Activated CD8-positive, alpha-beta memory T cell treated with anti-CD3 and anti-CD28 coated beads, Interleukin-2, amount 50 U/mL, for 24 hours (primary cell): ENCODE measurements around the gene DKK2.

Experiments used
- DNase-seq: peaks from one replicate; pipeline ENCODE4 v3.0.0-alpha.2; 2020; ENCODE audit errors: extremely low read depth

The DKK2 gene, protein sequence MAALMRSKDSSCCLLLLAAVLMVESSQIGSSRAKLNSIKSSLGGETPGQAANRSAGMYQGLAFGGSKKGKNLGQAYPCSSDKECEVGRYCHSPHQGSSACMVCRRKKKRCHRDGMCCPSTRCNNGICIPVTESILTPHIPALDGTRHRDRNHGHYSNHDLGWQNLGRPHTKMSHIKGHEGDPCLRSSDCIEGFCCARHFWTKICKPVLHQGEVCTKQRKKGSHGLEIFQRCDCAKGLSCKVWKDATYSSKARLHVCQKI

DNA sequence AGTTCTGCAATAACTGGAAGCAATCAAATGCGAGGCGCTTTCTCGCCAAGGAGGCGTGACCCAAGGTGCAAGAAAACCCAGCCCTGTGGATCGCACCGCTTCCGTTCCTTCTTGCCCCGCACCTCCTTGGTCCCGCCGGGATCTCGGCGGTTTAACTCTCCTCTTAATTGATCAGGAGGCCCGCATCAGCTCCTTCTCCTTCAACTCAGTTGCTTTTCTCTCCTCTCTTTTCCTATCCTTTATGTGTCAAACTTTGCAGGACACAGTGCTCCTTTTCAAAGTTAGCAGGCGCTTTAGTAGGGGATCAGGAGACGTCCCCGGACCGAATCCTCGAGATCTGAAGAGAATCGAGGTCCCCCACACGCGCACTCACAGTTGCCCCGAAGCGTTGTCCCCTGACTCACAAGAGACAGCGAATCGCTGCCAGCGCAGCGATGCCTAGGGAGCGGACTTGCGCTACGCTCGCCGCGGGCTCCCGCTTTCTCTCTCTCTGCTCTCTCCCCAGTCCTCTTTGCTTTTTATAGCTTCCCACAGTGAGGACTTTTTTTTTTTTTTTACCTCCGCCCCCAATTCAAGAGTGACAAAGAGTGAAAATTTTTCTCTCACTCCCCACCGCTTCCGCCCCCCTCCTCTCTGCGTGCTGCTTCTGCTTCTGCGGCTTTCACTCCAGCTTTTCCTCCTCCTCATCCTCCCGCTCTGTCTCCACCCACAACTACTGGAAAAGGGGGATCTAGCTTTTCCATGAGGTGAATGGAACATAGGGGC is at the start of gene DKK2:
TSS of gene DKK2 (minus strand) at position 495 of the 765 bp plus-strand sequence. CDS start 722 bp downstream, outside the sequence.
- DNase-seq, result no peak

DNA sequence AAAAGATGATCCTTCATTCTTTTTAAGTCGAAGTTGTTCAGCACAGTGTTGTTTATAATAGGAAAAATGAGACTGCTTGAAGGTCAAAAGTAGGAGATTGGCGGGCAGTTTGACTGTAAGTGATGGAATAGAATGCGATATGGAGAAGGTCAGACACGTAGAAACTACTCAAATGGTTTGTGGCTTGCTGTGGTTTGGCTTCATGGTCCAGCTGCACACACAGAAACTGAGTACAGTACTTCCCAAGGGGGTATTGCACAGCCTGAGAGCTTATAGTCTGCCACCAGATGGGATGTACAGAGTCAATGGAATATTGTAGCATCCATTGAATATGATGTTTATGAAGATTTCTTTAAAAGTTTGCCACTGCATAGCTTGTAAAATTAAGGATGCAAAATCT is 41.1 kb upstream of the DKK2 start:
- no peak for DNase-seq

DNA sequence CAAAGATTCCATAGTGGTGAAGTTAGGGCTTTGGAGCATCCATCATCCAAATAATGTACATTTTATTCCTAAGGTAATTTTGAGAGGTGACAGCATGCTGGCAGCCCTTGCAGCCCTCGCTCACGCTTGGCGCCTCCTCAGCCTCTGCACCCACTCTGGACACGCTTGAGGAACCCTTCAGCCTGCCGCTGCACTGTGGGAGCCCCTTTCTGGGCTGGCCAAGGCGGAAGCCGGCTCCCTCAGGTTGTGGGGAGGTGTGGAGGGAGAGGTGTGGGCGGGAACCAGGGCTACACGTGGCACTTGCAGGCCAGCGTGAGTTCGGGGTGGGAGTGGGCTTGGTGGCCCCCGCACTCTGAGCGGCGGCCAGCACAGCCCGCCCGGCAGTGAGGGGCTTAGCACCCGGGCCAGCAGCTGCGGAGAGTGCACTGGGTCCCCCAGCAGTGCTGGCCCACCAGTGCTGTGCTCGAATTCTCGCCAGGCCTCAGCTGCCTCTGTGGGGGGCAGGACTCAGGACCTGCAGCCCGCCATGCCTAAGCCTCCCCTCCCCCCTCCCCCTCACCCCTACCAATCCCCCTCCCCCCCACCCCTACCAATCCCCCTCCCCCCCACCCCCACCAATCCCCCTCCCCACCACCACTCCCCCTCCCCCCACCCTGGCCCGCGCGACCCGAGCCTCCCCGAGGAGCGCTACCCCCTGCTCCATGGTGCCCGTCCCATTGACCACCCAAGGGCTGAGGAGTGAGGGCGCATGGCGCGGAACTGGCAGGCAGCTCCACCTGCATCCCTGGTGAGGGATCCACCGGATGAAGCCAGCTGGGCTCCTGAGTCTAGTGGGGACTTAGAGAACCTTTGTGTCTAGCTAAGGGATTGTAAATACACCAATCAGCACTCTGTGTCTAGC is 37.0 kb upstream of the DKK2 start:
- no peak for DNase-seq

DNA sequence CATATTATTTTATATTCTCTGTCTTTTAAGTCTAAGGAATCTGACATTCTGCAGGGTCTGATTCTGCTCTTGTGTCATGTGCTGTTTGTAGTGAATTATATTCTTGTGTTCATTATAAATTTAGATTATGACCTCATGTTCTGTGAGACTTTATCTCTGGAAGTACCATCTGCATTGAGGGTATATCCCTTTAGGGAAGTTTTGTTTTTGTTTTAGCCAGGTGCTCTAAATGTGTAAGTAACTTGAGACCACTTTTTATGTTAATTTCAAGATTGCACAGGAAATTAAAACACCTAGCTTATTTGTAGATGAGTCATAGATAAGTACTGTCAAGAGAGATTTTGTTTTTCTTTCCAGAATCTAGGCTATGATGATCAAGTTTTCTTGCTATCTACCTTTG is 35.0 kb upstream of the DKK2 start:
- DNase-seq, result no peak

DNA sequence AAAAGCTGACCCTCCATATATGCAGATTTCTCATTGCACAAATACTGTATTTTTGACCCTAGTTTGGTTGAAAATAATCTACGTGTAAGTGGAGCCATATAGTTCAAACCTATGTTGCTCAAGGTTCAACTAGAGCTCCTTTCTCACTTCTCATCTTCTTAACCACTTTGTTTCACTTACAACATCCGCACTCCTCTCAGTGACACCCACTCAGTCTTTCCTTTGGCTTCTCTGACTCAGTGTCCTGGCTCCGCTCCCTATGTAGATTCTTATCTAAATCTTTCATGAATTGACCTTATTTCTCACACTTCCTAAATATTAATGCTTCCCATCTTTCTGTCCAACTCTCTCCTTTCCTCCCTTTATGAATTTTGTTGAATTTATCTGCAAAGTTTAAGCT is 32.9 kb upstream of the DKK2 start:
- no peak for DNase-seq

DNA sequence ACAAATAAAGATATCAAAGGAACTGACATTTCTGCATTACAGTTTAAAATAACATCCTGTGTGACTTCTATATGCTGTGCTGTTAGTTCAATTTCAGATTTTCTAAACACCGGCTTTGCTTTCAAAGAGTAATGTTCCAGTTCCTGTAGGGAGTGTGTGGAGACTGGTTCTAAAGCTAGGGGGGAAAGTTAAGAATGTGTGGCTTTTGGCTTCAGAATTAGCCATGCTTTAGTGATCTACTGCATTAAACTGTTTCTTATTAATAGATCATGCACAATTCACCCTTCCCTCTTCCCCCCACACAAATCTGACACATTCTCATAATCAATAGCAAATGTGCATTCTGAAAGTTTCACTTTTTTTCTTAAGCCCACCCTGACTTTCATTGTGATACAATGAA is 32.0 kb upstream of the DKK2 start:
- no peak for DNase-seq

DNA sequence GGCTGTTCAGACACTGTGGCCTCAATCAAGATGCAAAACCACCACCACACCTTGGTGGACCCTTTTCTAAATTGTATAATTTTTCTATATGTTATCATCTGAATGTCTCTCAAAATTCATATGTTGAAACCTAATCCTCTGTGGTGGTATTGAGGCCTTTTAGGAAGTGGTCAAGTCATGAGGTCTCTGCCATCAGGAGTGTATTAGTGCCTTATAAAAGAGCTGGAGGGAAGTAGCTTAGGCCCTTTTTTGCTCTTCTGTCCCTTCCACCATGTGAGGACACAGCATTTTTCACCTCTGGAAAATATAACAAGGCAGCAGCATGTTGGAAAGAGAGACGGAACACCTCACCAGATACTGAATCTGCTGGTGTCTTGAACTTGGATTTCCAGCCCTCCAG is 30.5 kb upstream of the DKK2 start:
- DNase-seq, result no peak

DNA sequence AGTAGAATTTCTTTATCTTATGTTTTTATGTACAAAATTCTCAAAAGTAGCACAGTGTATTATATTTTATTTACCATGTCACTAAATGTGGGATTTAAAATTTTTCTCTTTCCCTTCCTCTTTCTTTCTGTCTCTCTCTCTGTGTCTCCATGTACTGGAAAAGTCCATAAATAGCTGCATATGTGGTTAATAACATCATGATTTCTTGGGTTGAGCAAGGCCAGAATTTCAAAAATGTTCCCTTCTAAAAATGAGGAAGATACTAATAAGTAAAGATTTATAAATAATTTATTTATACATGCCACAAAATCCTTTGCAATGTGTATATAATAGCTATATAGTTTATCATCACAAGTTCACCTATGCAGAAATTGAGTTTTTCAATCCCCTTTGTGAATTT is 29.1 kb upstream of the DKK2 start:
- DNase-seq, result no peak

DNA sequence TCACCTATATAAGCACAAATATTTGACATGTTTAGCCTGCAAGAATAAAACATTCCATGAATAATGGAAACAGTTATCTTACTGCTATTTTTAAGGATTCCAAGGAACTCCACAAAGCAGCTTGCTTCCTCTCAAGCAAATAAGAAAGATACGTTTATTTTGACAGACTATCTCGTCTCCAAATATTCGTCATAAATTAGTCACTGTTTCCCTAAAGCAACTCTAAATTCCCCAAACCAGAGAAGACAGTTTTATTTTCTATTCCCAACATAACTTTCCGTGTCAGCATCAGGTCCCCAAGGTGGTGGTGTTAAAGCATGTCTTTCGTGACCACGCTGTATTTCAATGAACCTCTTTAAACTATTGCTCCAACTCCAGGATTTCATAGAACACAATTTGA is 24.3 kb upstream of the DKK2 start:
- no peak for DNase-seq

DNA sequence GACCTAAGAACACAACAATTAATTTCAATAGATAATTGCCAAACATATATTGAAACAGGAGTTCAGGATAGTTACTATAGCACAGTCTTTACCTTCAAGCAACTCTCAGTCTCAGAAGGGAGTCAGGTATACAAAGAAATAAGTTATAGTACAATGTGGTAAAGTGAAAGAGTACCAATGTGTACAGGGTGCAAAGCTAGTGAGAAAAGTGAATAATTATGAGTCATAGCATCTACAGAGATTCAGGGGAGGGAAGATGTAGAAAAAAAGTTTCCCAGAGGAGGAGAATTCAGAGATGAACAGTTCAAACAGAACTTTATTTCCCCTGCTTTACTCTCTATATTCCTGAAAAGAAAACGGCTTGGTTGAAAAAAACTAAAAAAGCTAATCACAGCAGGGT is 22.7 kb upstream of the DKK2 start:
- DNase-seq, result no peak

DNA sequence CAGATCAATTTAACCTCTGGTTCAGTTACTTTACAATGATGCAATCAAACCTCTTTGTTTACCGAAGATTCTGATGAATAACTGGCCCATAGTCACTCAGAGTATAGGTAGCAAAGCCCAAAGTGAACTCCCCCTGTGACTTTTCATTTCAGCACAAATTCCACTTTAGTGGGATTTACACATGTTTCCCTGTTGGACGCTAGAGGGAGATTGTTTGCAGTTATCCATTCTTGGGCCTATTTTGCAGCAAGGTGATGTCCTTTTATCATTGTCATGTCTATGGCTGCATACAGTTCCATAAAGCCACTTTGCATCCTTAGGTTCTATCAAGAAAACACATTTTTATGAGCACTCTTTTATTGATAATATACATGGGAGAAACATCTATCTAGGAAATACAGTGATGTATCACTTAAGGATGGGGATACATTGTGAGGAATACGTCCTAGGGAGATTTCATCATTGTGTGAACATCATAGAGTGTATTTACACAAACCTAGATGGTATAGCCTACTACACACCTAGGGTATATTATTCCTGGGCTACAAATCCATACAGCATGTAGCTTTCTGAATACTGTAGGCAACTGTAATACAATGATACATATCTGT is 14.5 kb upstream of the DKK2 start:
- no peak for DNase-seq

DNA sequence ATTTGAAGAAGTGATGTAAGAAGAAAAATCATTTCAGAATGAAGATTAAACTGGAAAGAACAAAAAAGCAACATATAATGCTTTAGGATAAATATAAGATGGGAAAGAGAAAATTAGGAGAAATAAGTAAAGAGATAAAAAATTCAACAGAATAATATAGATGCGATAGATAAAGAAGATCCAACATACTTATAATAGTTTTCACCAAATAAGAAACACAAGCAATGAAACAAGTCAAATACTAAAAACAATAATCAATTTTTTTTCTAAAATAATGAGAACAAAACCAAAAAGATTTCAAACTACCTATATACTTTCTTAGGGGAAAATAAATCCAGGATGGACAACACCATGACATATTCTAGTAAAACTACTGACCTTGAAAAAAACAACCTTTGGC is 10.1 kb upstream of the DKK2 start:
- DNase-seq, result no peak

DNA sequence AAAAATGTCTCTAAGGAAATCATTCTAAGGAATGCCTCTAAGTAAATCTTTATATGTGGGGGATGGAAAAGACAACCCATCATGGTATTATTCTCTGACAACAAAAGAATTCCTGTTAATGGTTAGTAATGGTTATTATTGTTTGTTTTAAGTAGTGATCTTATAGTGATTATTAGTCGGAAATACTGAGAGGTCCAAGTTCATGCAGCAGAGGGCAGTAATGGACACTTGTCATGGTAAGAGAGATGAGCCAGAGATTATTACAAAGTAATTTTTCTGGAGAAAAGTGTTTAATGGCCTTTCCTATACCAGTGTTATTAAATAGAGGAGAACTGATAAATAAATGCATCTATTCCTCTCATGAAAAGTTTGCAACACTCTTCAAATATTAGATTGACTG is 8.1 kb upstream of the DKK2 start:
- DNase-seq, result no peak

DNA sequence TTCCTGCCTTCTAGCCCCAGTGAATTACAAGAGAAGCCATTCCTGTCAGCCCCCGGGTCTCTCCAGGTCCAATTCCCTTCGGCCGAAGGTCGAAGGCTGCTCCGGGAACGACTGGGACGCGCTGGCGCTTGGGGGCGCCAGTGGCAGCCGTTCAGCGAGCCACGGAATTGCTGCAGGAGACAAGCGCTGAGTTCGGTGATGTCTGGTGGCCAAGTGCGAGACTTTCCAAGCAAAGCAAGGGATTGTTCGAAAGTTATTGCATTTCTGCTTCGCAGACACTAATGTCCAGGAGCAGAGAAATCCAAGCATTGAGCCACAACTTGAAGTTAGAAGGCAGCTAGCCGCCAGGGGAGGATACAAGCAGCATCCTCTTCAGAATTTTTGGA is 1.1 kb upstream of the DKK2 start:
- no peak for DNase-seq

DNA sequence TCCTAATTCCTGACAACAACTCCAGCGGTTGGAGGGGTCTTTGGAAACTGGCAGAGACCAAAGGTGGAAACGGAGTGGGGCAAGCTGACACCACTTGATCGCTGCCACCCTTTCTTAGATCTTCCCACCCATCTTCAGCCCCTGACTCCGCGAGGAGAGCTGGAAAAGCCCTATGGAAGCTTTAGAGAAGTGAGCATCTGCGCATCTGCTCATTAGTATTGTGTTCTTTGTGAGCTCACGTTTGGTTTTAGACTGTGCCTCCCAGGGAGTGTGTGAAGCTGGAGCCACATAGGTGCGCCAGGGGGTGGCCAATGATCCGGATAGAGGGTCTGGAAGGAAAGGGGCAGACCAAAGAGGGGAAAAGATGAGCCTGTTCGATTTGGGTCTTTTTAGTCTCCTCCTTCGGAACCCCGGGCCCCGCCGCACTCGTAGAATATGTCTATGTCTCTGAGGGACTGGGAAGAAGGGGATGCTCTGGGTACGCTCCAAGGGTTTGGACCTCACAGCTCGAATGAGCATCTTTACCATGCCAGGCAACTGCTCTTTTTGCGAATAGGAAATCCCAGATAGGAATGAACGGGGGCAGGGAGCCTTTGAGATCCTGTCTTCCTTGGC is 578 bp upstream of the DKK2 start:
- no peak for DNase-seq

DNA sequence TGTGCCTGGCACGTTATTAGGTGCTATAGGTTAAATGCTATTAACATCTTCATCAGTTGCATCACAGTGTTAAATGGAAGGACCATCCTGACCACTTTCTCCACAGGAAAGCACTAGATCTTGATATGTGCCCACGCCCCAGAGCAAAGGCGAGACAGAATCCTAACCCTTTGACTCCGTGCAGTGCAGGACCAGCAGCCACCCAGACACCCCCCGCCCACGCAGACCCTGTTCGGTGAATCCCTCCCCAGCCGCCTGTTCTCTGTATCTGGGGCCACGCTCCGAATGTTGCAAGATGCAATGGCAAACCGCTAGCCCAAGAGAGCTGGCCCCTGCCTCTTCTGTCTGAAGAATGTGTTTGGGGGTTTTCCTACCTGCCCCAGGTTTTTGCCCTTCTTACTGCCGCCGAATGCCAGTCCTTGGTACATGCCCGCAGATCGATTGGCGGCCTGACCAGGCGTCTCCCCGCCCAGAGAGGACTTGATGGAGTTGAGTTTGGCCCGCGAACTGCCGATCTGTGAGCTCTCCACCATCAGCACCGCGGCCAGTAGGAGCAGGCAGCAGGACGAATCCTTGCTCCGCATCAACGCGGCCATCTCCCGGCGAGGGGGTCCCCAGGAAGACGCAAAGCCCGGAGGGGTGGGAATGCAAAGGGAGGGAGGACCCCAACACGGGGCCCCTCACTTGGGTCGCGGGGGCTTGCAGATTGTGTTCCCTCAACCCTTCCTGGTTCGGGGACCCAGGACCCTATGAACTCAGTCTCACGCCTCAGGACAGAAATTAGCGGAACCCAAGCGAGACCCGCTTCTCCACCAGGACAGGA is 906 bp downstream of the DKK2 start:
- DNase-seq, result no peak

DNA sequence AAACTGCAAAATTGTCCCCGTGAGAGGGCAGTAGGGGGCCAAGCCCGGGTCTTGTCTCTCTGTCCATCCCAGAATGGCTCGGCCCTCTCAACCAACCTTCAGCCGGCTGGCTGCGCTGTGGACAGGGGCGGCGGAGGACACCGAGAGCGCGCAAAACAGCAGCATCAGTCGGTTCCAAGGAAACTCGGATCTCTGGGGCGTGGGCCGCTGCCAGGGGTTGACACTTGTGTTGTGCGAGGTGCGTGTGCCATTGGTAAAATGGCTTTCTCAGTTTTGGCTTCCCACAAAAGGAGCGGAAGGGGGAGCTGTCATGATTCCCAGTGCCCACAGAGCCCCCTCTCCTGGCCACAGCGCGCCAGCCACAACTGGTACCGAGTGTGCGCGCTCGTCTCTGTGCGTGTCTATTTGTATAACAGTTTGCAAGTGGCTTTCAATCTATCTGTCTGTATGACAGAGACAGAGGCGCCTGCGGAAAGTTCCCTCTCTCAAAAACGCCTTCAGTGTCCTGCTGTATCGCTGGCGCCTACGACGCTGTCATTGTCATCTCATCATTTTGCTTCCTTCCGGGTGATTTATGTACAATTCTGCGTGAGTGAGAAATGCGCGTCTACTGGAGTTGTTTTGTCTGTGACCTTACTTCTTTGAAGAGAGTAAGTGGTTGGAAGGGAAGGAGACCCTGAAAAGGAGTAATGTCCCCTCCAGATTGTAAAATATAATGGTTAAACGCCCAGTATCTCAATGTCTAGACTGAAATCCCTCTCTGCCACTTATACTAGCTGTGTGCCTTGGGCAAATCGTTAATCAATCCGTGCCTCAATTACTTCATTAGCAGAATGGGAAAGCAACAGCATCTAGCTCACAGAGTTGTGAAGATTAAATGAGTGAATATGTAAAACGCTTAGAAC is 1.8 kb downstream of the DKK2 start:
- DNase-seq, result no peak

DNA sequence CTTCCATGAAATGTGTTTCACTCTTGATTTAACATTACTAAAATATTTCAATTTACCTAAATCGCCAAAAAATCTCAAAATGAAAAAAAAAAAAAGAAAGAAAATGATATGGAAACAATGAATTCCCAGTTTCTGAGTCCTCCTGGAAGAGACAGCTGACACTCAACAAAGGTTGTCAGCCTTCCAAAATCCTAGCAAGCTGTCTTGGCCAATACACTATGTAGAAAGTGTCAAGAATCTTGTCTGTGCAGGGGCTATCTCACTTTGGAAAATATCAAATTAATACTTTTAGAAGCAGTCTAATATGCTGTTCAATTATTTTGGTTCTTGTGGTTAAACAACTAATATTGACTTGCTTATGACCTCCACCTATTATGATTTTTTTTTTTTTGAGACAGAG is 8.7 kb downstream of the DKK2 start:
- no peak for DNase-seq

DNA sequence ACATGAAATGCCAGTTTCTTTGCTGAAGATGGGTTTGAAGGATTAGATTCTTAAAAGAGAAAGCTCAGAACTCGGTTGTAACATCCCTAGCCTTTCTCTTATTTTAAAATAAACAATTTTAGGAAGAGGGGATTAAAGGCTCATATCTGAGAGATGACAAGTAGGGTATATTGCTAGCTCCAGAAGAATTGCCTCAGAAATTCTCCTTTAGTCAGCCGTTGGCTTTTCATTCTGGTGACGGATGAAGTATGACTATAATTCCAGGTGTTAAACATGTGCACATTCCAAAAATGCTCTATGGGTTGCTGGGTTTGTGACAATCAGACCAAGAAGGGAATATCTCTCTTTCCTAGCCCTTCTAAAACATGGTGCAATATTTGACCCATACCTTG is 17.8 kb downstream of the DKK2 start:
- DNase-seq, result no peak
